Measurements from ENCODE around the gene GPS1. TPM values are rescaled to one million over a fixed set of nuclear protein-coding genes. Genes with fewer than 3 reads are reported as not detected.

GPS1 gene
- total and polyA plus RNA-seq, 2 of the 4 experiments (the other 2 are of a cell fraction), result 157 to 181 TPM

- no TSS peak for BruUV-seq (replicated peaks)
- Histone ChIP-seq H3K27ac (ENCODE audit: insufficient read depth, low read length) (no peak overlapping the region), H4K20me1 (ENCODE audit: insufficient read depth, low read length) (no peaks in the 10 kb centered on the region; the same call in none of the 2 replicates), H2BK20ac (ENCODE audit: low read depth, low read length) (no peak overlapping the region), H2AK5ac (ENCODE audit: low read depth, low read length) (no peak overlapping the region), H3K9me1 (ENCODE audit: insufficient read depth, low read length) (no peaks in the 10 kb centered on the region), H2BK5ac (ENCODE audit: low read depth, low read length, poor library complexity, severe bottlenecking) (no peak overlapping the region), H3K27me3 (ENCODE audit: control insufficient read depth, insufficient read depth, low read length) (no peaks in the 10 kb centered on the region), H4K91ac (ENCODE audit: insufficient read depth, low read depth, low read length) (no peak overlapping the region), H3K4me2 (ENCODE audit: low read depth, low read length) (no peak overlapping the region), H3K79me1 (ENCODE audit: low read depth in 1 of 2, low read length in 2 of 2) (no peaks in the 10 kb centered on the region; a peak in 2 of 4 replicates), H3K4ac (ENCODE audit: low read depth, low read length) (no peak overlapping the region), H2BK15ac (ENCODE audit: low read depth, low read length) (no peak overlapping the region), H2BK120ac (ENCODE audit: low read depth, low read length) (no peak overlapping the region), H3K9ac (ENCODE audit: low read depth, low read length) (no peak overlapping the region), H3K4me3 (ENCODE audit: insufficient read depth, low read depth, low read length) (no peak overlapping the region), H2AFZ (replicated peaks; ENCODE audit: low read length, poor library complexity) (no peak overlapping the region), H4K8ac (ENCODE audit: low read depth in 2 of 2, low read length in 2 of 2) (no peak overlapping the region), H4K5ac (ENCODE audit: low read depth, low read length) (no peak overlapping the region), H3K36me3 (ENCODE audit: control insufficient read depth, insufficient read depth, low read length) (peaks cover 96% of the 10 kb centered on the region), H3K23ac (ENCODE audit: low read depth, low read length) (no peak overlapping the region), H3K4me1 (ENCODE audit: control insufficient read depth, insufficient read depth, low read length) (no peaks in the 10 kb centered on the region), H3K14ac (replicated peaks; ENCODE audit: low read depth, low read length) (no peak overlapping the region), H2AK9ac (replicated peaks; ENCODE audit: low read depth, low read length, poor library complexity) (no peak overlapping the region), H3K18ac (ENCODE audit: low read depth, low read length) (no peak overlapping the region), H3K9me3 (ENCODE audit: control insufficient read depth, insufficient read depth, low read length) (no peaks in the 10 kb centered on the region), H3K56ac (ENCODE audit: extremely low read depth, insufficient read depth, low read length) (no peak overlapping the region)
- POLR2A ChIA-PET (ENCODE audit: unreplicated experiment), result no interaction called here
- intact Hi-C loops (cut with micrococcal nuclease), result no loop called here
- no peak for TF ChIP-seq POLR2A (IDR thresholded peaks at IDR 0.05; ENCODE audit: low read depth, low read length)
- no peak for TF ChIP-seq MXI1 (IDR thresholded peaks at IDR 0.05; ENCODE audit: borderline replicate concordance, low read depth, low read length)
- TF ChIP-seq CHD1 (IDR thresholded peaks at IDR 0.05; ENCODE audit: low read depth, low read length), result no peak
- TF ChIP-seq CTCF (conservative IDR thresholded peaks at IDR 0.05; ENCODE audit: low read depth, low read length), result no peak
- no peak for TF ChIP-seq NFE2L2 (IDR thresholded peaks at IDR 0.05; ENCODE audit: low read depth, low read length)
- no peak for TF ChIP-seq USF2 (IDR thresholded peaks at IDR 0.05; ENCODE audit: low read depth, low read length)
- TF ChIP-seq FOS (IDR thresholded peaks at IDR 0.05; ENCODE audit: low read depth, low read length), result no peak
- TF ChIP-seq RAD21 (IDR thresholded peaks at IDR 0.05; ENCODE audit: low read length), result no peak
- no peak for TF ChIP-seq BHLHE40 (IDR thresholded peaks at IDR 0.05; ENCODE audit: low read depth, low read length)
- no peak for TF ChIP-seq MAZ (IDR thresholded peaks at IDR 0.05; ENCODE audit: borderline replicate concordance, low read depth, low read length)
- no peak for TF ChIP-seq ELK1 (IDR thresholded peaks at IDR 0.05; ENCODE audit: borderline replicate concordance, low read depth, low read length)
- TF ChIP-seq MAFK (IDR thresholded peaks at IDR 0.05; ENCODE audit: low read depth, low read length), result no peak
- no peak for TF ChIP-seq RCOR1 (IDR thresholded peaks at IDR 0.05; ENCODE audit: insufficient replicate concordance, low read length)
- TF ChIP-seq CEBPB (IDR thresholded peaks at IDR 0.05; ENCODE audit: low read depth, low read length), result no peak
- no peak for TF ChIP-seq SMC3 (IDR thresholded peaks at IDR 0.05; ENCODE audit: low read depth, low read length)
- CTCF ChIA-PET, result no interaction called here
- dilution Hi-C loops (cut with HindIII; ENCODE audit: low sequenced_read_pairs, unreplicated experiment), result no loop called here
- WGBS, 2 experiments (ENCODE audit: extremely low coverage in 2 of 2, insufficient read length in 1 of 2), result 89% methylated on average over 12 of the region's 39 CpGs; no CpG with 5 or more reads in 1 of the 2 experiments
- in situ Hi-C loops (cut with MboI; ENCODE audit: low sequenced_read_pairs), result no loop called here
- ATAC-seq (ENCODE audit: low read depth), result no peak
- no peak for DNase-seq
These were observed 35.5 kb downstream of the GPS1 start for GRCh38 chr17:82086941-82087906.

Measured in IMR-90 (cell line).